NCI-H146 treated with DMSO at 0.1 percent for 48 hours (cell line): Measurements from ENCODE around the gene DCPS.
"Not testable (repeated sequence)": the region's sequence is repeated elsewhere in the genome, so short reads cannot be mapped to it uniquely, and the experiment has no call there.

Source experiments
- DNase-seq: peaks from one replicate; lab custom pipeline; 2025; ENCODE audit not compliant: unreplicated experiment; lab: John Stamatoyannopoulos, UW

The DCPS gene

DNA sequence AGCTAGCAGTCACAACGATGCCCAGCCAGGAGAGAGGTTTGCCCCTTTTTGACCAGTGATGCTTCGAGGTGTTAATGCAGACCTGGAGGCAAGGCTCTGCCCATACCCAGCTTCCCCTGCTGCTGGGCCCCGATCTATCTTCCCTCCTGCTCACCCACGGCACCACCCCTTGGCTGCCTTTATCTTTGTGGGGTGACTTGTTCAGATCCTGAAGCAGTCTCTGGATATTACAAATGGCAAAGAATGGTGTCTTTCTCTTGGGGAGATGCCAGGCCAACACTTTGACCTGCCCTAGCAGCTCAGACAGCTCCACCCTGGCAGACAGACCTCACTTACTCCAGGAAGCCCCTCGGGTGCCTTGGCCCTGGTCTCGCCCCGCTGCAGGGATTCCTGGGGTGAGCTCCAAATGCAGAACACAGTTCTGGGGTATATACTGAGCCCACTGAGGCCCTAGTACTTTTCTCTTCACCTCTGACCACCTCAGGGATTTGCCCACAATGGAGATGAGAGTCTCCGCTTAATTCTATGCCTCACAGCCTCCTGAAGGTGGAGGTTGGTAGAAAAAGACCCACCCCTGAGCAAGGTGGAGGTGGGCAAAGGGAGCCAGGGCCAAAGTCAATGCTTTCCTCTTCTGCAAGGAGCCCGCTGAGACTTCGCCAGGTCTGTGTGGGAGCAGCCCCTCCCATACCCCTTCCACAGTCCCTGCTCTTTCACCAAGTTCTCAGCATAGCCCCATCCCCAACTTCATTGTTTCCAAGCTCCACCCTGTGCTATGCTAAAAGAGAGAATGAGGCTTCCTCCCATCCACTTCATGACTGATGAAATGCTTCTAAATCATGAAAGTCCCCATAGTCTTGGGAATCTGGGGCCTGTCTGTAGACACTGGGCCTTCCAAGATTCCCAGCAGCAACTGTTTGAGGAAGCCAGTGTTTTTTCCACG is 40.6 kb downstream of the DCPS start:
- DNase-seq, result no peak

DNA sequence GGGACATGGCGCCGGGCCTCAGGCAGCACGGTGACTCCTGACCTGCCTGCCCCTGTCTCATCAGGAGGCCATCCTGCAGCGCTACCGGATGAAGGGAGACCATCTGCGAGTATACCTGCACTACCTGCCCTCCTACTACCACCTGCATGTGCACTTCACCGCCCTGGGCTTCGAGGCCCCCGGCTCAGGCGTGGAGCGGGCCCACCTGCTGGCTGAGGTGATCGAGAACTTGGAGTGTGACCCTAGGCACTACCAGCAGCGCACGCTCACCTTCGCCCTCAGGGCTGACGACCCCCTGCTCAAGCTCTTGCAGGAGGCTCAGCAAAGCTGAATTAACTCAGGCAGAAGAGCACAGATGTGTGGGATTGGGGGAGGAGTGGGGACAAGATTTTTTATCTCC is 41.4 kb downstream of the DCPS start:
- DNase-seq, result no peak

DNA sequence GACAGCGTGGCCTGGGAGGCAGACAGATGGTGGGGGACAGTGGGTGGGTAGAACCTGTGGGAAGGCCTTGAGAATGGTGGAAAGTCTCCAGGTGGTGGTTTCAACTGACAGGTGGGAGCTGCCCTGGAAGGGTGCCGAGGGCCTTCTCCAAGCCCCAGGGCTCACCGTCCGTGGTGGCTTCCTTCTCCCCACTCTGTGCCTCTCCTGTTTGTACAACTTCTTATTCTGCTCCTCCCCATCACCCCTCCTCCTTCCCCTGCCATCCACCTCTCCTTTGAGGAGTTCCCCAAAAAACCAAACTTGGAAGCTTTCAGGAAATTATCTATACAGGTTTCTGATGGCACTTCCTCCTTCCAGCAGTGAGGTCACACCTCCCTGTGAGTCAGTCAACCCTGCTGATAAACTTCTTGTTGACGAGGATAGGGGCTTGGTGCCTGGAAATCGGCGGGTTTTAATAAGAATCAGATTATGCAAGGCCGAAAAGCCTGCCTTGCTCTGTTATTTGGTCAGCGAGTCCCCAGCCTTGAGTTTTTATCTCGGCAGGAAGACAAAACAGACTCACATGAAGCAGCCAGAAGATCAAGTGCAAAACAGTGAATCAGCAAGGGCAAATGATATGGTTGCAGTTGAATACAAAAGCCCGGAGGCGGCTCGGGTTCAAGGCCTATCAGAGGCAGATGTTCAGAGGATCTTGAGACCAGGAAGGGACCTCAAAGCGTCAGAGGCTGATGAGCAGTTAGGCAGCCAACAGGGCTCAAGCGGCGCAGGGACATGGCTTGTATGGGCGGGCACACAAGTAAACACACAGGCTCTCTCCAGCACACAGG is 42.1 kb downstream of the DCPS start:
- peak; percentile 76 for DNase-seq

DNA sequence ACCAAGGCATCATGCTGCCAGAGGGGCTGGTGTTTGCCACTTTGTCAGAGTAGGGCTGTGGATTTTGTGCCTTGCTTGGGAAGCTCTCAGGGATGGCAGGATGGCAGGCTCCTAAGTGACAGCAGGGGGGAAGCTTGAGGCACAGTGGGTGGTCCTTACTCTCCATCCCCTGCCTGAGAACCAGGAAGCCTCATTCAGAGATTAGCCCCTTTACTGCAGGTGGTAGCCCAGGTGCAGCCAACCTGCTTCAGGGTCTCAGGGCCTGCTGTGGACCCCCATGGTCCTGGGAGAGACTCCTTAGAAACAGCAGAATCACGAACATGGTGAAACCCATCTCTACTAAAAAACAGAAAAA is 42.7 kb downstream of the DCPS start:
- peak; percentile 76 for DNase-seq

DNA sequence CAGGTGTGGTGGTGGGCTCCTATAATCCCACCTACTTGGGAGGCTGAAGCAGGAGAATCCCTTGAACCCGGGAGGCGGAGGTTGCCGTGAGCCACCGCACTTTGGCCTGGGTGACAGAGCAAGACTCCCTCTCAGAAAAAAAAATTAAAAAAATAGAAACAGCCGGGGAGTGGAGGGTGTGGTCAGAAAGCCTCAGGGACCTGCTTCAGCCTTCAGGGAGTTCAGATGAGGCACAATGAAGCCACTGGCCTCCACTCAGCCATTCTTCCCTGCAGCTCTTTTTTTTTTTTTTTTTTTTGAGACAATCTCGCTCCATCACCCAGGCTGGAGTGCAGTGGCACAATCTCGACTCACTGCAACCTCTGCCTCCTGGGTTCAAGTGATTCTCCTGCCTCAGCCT is 43.1 kb downstream of the DCPS start:
- not testable (repeated sequence) for DNase-seq

DNA sequence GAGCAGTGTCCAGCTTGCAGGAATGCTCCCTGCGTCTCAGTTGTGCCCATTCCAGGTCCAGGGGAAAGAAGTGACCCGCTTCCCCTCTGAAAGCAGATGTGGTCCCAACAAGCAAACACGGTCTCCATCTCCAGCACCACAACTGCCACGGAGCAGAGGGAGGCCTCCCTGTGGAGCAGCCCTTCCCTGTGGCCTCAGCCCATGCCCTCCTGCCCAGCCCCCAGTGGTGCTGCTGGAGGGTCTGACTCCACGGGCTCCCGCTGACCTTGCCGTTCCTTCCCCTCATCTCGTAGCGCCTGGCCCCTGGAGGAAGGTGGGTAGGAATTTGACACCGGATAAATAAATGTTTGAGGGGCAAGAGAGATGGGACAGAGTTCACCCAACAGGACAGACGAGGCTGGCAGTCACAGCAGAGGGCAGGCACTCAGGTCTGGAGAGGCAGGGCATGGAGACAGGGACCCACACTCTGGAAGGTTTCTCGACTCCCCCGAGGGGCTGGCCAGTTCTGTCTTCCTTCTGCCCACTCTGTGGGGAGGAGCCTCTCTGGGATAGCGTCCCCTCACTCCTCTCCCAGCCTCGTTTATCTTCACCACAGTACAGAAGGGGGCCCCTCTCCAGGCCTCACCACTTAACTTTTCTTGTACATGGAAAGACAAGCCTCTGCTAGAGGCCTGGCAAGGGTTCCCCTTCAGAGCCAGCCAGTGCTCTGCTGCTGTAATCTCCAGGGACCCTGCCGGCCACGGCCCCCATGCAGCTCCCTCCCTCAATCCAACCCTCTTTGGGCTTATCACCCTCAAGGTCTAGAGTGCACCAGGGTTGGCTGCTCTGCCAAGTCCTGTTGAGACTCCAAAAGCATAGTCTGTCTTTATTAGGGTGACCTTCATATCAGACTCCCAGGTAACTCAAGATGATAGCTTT is 44.1 kb downstream of the DCPS start:
- DNase-seq, result no peak

DNA sequence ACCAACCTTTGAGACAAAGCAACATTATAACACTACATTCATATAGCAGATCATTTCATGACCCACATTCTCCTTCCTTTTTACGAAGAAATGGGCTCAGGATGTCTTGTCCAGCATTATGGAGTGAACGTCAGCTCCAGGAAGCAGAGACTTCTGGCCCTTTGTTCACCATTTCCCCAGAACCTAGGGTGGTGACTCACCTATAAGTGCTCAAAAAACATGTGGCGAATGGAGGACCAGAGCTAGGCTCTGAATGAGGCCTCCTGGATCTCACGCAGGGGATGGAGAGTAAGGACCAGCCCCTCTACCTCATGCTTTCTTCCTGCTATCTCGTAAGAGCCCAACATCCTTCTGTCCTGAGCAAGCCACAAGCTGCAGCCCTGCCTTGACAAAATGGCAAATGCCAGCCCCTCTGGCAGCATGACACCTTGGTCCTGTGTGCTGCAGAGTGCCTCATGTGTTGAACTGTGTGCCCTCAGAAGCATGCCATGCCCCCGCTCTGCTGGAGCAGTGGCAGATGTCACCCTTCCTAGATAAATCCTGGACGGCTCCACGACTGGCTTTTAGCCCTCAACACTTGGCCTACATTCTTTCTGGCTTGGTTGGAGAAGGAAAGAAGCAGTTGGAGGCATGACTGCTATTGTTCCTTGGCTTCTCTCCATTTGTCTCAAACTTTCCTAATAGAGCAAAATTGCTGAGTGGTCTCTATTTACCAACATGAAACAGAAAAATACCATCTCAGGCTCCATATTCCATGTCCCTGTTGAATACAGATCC is 45.1 kb downstream of the DCPS start:
- no peak for DNase-seq

DNA sequence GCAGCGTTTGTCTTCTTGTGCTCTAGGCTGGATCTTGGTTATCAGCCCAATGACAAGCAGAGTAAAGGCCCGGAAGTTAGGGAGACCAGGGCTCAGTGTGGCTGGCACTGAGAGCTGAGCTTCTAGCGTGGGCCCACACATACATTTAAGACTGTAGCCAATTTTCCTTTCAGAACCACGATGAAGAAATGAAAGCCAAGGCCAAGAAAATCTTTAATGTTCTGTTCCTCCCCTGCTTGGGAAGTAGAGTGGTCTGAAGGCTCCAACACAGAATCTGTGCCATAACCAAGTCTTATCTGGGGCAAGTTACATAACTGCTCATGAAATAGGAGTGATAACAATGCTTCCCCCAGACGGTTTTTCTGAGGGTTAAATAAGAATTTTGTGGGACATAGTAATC is 47.0 kb downstream of the DCPS start:
- DNase-seq, result no peak

DNA sequence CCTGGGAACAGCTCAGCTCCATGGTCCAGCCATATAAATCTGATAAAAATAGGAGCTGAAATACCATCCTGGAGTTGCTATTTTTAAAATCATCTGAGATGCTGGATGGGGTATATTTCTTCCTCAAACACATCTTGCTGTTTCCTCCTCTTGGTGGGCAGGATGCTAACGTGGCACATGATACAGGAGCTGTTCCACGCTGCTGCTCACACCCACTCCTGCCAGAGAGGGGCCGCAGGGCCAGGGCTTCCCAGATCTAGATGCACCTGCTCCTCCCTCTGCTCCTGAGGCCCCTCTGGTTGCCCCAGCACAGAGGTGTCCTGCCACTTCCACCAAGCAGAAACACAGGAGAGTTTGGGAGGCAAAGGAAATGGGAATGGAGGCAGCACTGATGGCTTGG is 48.3 kb downstream of the DCPS start:
- DNase-seq, result no peak

DNA sequence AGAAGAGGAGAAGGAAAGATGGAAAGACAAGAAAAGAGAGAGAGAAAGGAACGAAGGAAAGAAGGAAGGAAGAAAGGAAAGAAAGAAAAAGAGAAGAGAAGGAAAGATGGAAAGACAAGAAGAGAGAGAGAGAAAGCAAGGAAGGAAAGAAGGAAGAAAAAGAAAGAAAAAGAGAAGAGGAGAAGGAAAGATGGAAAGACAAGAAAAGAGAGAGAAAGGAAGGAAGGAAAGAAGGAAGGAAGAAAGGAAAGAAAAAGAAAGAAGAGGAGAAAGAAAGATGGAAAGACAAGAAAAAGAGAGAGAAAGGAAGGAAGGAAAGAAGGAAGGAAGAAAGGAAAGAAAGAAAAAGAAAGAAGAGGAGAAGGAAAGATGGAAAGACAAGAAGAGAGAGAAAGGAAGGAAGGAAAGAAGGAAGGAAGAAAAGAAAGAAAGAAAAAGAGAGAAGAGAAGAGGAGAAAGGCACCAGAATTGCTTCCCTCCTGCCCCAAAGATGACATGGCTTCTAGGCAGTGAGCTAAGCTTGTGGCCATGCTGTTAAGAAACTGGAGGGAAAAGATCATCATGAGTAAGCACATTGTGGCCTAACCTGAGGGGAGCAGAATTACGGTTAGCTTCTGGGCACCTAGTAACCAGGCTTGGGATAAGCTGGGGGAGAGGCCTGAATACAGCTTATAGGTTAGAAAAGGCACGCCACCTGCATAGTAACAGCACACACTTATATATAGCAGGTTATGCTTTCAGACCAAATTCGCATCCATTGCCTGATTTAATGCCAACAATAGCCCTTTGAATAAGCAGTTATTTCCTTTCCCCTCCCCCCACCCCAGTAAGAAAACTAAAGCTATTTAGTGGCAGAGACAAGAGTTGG is 49.3 kb downstream of the DCPS start:
- no peak for DNase-seq

DNA sequence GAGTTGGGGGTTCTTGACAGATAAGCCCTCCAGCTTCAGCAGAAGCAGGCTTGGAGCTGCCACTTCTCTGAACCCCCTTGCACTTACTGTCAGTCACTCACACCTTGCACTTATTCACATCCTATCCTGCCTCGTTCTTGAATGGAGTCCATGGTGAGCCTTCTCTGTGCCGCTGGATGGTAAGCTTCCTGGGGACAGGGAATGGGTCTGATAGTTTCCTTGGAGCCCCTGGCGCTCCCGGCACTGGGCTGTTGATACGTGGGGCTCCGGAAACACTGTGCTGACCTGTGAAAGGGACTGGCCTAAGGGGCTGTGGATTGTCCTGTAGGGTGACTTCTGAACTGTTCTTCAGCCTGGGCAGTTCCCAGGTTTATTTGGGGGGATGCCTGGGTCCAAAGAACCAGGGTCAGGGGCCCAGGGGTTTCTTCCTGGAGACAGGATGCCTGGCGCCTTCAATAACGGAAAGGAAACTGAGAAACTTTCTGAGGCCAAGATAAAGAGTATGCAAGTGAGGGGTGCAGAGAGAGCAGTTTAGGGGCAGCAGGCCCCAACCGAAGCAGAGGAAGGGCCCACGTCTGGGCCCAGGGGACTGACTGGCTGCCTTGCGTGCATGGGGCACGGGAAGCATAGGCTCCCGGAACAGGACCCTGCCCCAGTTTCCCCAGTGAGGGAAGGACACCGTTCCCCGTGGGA is 50.9 kb downstream of the DCPS start:
- no peak for DNase-seq

DNA sequence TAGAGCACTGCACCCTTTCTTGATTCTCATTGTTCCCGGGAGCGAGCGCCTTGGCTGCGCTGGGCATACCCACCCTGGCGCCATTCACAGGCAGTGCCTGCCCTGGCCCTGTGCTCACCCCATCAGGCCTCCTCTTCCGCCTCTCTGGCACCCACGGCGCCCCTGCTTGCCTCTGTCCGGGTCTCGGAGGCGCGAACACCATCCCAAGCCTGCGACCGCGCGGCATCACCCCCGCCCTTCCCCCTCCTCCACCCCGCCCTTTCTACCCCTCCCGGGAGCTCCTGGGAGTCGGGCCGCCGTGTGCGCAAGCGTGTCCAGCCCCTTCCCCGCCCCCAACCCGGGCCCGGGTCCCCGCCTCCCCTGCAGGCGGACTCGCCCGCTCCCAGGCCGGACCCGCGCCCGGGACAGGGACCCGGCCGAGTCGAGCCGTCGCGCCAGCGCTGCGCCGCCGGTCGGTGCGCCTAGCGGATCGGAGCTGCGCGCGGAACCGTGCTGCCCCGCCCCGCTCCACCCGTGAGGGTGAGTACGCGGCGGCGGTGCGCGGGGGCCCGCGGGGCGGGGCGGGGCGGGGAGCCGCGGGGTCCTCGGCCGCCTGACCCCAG is 51.6 kb downstream of the DCPS start, which contains the start of gene ST3GAL4:
ST3GAL4 (plus strand) TSS at position 363 of the 602 bp plus-strand sequence. CDS start 50,470 bp downstream, outside the sequence.
- peak; percentile 37 for DNase-seq

DNA sequence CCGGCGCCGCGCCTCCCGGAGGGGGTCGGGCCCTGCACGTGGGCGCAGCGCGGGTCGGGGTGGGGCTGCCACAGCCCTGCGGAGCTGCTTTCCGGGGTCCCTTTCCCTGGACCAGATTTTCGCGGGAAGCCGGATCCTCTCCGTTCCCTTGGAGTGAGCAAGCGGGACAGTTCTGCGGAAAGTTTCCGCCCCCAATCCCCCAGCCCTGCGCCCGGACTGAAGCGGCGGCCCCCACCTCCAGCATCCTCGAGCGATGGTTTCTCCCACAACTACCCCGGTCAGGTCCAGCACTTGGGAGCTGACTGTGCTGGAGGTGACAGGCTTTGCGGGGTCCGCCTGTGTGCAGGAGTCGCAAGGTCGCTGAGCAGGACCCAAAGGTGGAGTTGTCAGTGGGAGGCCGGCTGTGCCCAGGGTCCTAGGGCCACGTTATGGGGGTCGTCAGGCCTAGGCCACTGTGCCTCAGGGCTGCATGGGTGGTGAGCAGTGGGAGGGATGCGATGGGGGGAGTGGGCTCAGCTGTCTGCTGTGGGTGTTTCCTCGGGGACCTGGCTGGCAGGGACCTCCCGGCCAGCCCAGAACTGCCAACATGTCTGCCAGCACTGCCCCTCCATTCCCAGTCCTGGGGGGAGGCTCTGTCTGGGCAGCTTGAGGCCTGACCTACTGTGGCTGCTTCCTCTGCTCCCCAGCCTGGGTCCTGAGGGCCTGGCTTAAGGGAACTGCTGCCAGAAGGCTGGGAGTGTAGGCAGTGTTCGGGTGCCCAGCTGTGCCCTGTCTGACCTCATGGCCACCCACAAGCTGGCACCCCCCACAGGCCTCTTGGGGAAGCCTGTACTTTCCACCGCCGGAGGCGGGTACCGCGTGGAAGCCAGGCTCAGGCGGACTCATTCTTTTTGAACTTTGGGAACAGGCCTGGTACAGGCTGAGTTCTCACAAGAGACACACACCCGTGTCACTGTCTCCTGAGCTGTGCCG is 52.4 kb downstream of the DCPS start:
- no peak for DNase-seq

DNA sequence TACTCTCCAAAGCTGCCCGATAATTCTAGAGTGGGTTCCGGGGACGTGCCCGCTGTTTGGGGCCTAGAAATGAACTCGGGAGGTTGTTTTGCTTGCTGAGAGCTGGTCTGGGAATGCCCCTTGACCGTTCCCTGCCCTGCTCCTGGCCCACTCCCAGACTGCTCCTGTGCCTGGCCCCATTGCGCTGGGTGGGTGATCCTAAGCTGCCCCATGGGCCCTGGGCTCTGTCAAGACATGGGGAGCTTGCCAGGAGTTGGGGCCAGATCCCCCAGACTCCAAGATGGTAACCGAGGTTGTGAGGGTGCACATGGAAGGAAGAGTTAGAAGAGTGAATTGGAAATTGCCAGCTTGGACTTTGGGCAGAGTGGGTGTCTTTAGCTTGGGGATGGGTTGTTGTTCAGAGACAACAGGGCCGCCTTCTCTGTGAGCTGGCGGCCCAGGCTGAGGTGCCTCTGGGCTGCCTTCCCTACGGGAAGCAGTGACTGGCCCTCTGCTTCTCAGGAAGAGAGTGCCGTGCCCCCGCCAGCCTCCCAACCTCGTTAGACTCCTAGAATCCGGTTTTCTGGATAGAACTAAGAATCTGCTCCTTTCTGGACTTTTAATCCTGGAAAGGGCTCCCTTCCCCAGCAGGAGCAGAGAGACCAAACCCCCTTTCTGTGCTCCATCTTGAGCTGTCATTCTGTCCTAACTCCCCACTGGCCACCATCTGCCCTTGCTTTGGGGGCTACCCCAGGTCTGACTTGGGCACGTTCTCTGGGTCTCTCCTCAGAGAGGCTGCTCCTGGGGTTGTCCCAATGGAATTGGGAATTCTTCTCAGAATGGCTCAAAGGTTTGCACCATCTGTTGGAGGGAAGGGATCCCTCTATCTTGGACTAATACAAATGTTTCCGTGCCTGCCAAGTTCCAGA is 53.4 kb downstream of the DCPS start:
- no peak for DNase-seq

DNA sequence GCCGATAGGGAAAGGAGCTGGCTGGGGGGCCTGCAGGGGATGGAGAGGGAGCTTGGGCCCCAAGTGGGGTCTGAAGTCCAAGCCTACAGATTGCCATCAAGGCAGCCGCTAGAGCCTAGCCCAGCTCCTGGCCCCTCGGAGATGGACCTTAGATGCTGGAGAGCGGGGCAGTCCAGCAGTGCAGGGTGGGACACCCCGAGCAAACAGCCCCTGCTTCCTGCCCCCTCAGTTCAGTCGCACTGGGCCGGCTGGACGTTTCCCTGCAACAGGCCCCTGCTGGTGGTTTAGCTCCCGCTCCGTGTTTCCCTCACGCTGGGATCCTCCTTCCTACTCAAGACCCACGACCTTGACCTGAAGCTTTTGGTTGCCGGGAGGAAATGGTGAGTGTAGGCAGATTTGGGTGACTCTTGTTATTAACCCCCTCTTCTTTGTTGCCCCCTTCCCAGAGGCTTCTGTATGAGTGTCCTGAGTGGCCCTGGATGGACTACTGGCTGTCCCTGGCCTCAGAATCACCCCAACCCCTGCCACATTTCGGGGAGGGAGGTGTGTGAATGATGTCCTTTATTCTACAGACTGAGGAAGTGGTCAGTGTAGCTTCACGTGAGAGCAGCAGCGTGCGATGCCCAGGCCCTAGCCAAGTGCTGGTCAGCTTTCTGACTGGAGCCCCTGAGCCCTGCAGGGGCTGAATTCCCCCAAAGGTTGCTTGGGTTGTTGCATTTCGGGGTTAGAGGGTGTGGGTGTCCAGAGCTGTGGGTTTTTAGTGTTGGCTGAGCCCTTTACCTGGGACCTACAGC is 54.3 kb downstream of the DCPS start:
- DNase-seq, result no peak
